NCI-H446 treated with DMSO at 0.1 percent for 48 hours (cell line): ENCODE data around the gene APP.

Source experiments
- DNase-seq: peaks from one replicate; lab custom pipeline; 2025; lab: John Stamatoyannopoulos, UW

Gene APP

GRCh38 chr21:25904044-25904695, 266.4 kb downstream of the APP start:
- no peak for DNase-seq

- no peak for DNase-seq
Observed at GRCh38 chr21:25903607-25904006, 267.0 kb downstream of the APP start.

- DNase-seq = no peak
Observed at GRCh38 chr21:25901330-25901979, 269.1 kb downstream of the APP start.

- no peak for DNase-seq
Observed at GRCh38 chr21:25898671-25899070, 271.9 kb downstream of the APP start.

- DNase-seq = no peak
Observed at GRCh38 chr21:25897383-25897782, 273.2 kb downstream of the APP start.

- DNase-seq = no peak
Observed at GRCh38 chr21:25896501-25897056, 274.0 kb downstream of the APP start.

- DNase-seq = peak; percentile 80
Observed at GRCh38 chr21:25895565-25896205, 274.9 kb downstream of the APP start.

- DNase-seq = no peak
Observed at GRCh38 chr21:25893191-25893590, 277.4 kb downstream of the APP start.

GRCh38 chr21:25891596-25891995, 279.0 kb downstream of the APP start:
- no peak for DNase-seq

- no peak for DNase-seq
Observed at GRCh38 chr21:25890001-25890400, 280.6 kb downstream of the APP start.

- DNase-seq = no peak
Observed at GRCh38 chr21:25888711-25889110, 281.9 kb downstream of the APP start.

- no peak for DNase-seq
Observed at GRCh38 chr21:25887646-25888306, 282.8 kb downstream of the APP start.

- DNase-seq = no peak
Observed at GRCh38 chr21:25887166-25887565, 283.4 kb downstream of the APP start.

- no peak for DNase-seq
Observed at GRCh38 chr21:25885880-25886279, 284.7 kb downstream of the APP start.

- no peak for DNase-seq
Observed at GRCh38 chr21:25885405-25885804, 285.2 kb downstream of the APP start.

GRCh38 chr21:25884311-25884710, 286.3 kb downstream of the APP start:
- DNase-seq = no peak

GRCh38 chr21:25881524-25882376, 288.8 kb downstream of the APP start:
- no peak for DNase-seq

GRCh38 chr21:25879203-25879602, 291.4 kb downstream of the APP start:
- DNase-seq = no peak

GRCh38 chr21:25878344-25878743, 292.2 kb downstream of the APP start:
- no peak for DNase-seq

GRCh38 chr21:25872271-25872670, 298.3 kb downstream of the APP start:
- DNase-seq = no peak

- no peak for DNase-seq
Observed at GRCh38 chr21:25871566-25871965, 299.0 kb downstream of the APP start.

GRCh38 chr21:25870084-25870483, 300.5 kb downstream of the APP start:
- no peak for DNase-seq
